22Rv1 (cell line): ENCODE measurements around the gene NDUFA13.

Experiments
- ZFX ChIP-seq: fragments of 450-650 bp; IDR thresholded peaks from 2 replicates; pipeline ENCODE4 v1.6.1; 2017; ENCODE audit warnings: antibody characterized with exemption, borderline replicate concordance
- TF ChIP-seq, protein P1 (sequence below): fragments of 450-650 bp; IDR thresholded peaks from 2 replicates; pipeline ENCODE4 v1.5.1; 2017; ENCODE audit warnings: mild to moderate bottlenecking

DNA sequence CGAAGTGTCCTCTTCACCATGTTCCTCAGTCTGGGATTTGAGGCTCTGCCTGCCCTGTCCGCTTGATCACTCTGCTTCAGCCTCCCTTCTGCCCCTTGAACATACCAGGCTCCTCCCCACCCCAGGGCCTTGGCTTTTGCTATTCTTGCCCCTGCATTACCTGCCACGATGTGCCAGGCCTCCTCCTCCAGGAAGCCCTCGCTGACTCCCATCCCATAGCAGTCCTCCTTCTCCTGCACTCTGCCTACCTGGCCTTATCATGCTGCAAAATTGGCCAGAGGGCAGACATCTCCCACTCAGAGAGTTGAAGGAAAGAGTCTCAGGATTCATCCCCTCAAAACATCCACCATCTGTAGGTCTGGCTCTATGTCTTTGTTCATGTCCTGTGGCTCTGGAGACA, 14.9 kb downstream of the NDUFA13 start:
- TF ChIP-seq, protein P1, sequence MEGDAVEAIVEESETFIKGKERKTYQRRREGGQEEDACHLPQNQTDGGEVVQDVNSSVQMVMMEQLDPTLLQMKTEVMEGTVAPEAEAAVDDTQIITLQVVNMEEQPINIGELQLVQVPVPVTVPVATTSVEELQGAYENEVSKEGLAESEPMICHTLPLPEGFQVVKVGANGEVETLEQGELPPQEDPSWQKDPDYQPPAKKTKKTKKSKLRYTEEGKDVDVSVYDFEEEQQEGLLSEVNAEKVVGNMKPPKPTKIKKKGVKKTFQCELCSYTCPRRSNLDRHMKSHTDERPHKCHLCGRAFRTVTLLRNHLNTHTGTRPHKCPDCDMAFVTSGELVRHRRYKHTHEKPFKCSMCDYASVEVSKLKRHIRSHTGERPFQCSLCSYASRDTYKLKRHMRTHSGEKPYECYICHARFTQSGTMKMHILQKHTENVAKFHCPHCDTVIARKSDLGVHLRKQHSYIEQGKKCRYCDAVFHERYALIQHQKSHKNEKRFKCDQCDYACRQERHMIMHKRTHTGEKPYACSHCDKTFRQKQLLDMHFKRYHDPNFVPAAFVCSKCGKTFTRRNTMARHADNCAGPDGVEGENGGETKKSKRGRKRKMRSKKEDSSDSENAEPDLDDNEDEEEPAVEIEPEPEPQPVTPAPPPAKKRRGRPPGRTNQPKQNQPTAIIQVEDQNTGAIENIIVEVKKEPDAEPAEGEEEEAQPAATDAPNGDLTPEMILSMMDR = no peak
- TF ChIP-seq ZFX = no peak
